ENCODE results near the gene FSD1L. TPM values are rescaled to one million over a fixed set of nuclear protein-coding genes. Genes with fewer than 3 reads are reported as not detected.

FSD1L gene
- 2.7 to 6.0 TPM (median 4.5 TPM) in 5 replicates for total RNA-seq (2022; extraction: Qiagen RNA extraction; ENCODE audit: low read depth)

DNA sequence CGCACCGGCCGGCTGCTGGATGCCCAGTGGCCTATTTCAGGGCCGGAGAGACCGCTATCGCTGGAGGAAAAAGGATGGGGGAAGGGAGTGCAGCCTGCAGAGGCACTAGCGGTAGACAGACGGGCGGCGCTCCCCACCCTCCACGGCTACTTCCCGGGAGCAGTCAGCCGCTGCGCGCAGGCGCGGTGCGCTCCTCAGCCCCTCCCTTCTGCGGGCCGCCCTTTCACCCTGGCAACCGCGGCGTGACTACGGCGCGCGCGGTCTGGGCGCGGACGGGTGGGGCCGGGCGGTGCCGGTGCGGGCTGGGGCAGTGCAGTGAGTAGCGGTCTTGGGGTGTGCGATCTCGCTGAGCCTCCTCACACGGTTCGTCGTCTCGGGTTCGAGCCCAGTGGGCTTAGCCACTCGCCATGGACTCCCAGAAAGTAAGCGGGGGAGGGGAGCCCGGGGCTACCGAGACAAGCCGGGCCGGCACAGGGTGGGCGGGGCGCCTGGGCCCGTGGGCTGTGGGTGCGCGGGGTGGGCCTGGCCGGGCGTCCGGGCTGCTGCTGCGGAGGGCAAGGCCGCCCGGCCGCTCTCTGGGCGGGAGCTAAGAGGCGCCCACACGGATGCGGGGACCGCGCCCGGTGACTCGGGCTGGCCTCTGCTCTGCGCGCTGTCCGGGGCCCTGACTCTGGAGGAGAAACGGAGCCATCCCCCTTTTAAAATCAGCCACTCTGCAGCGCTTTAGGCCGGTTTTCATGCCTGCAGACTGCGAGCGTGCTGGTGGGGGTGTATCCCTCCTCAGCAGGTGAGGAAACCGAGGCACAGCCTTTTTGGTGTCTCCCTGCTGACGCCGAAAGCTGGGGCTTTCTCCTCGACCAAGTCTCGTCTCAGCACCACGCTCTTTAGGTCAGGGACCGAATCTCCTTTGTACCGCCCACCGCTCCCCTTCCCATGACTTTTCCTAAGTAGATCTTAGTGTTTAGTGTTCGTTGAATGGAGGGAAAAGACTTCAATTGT is at the start of gene FSD1L:
Gene FSD1L, plus strand, starts transcription at position 221 of the 999 bp plus-strand sequence. Its CDS starts 187 bp downstream, at position 408.

DNA sequence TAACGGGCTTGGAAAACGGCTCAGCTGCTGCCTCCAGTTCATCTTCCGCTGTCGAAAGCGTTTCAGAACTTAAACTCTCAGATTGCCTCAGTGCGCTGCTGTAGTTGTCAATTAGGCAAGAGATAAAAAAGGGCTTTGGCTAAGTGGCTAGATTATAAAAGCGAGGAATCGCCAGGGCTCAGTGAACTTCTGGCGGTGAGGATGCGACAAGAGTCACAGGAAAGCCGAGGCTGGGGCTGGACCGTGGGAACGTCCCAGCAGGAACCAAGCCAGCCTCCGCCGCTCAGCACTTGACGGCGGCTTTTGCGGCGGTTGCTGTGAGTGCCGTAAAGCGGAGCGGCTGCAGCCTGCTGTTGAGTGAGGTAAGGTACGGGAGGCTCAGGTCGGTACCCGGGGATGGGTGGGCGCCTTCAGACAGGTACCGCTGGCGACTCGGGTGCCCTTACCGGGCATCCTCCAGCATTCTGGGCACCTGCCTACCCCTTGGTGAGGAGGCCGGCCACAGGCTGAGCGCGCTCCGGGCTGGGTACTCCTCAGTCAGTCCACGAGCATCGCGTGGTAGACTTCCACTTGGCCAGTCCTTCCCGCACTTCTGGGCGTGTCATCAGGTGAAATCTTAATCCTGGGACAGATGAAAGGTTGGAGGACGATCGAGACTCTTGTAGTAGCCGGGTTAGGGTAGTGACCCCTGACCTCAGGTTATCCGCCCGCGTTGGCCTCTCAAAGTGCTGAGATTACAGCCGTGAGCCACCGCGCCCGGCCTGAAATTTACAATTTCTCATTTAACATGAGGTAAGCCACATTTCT is 110.2 kb downstream of the FSD1L start, which contains the start of gene FKTN:
Gene FKTN, plus strand, starts transcription at position 328 of the 807 bp plus-strand sequence. CDS start 16,902 bp downstream, outside the sequence.

Other genes starting within 250 kb of the FSD1L start
- 20.0 to 38.9 TPM (median 30.8 TPM) in 5 replicates for gene SLC44A1, start 203.4 kb upstream of the FSD1L start, total RNA-seq (2022; extraction: Qiagen RNA extraction; ENCODE audit: low read depth)
- 3.7 to 8.3 TPM (median 7.6 TPM) in 5 replicates for gene FKTN, start 110.1 kb downstream of the FSD1L start, total RNA-seq (2022; extraction: Qiagen RNA extraction; ENCODE audit: low read depth)
- gene TAL2, start 214.4 kb downstream of the FSD1L start, total RNA-seq (2022; extraction: Qiagen RNA extraction; ENCODE audit: low read depth) = not detected in 5 replicates
- gene TMEM38B, start 246.5 kb downstream of the FSD1L start, total RNA-seq (2022; extraction: Qiagen RNA extraction; ENCODE audit: low read depth) = 14.3 to 18.9 TPM (median 16.8 TPM) in 5 replicates

All from A549 treated with ZK216348 at 1 μM for 4 hours (cell line).